Measurements from ENCODE around the gene AP5S1.
A peak's percentile ranks its signal among the peaks of the same experiment; 100 is the strongest.
"Not testable (repeated sequence)": the region's sequence is repeated elsewhere in the genome, so short reads cannot be mapped to it uniquely, and the experiment has no call there.

The AP5S1 gene

GRCh38 chr20:3812975-3813847 lies 7.1 kb upstream of the AP5S1 start:
- no peak for DNase-seq

- no peak for DNase-seq
Measured at GRCh38 chr20:3813848-3814581, 6.3 kb upstream of the AP5S1 start.

- DNase-seq: no peak
Measured at GRCh38 chr20:3814928-3815495, 5.3 kb upstream of the AP5S1 start.

- no peak for DNase-seq
Measured at GRCh38 chr20:3815703-3816315, 4.5 kb upstream of the AP5S1 start.

GRCh38 chr20:3818155-3819151 lies 1.9 kb upstream of the AP5S1 start:
- no peak for DNase-seq

- DNase-seq: no peak
Measured at GRCh38 chr20:3819411-3820047, 818 bp upstream of the AP5S1 start.

- DNase-seq: no peak
Measured at GRCh38 chr20:3820901-3821727, 767 bp downstream of the AP5S1 start.

- no peak for DNase-seq
Measured at GRCh38 chr20:3821996-3822395, 1.6 kb downstream of the AP5S1 start.

- no peak for DNase-seq
Measured at GRCh38 chr20:3823881-3824280, 3.5 kb downstream of the AP5S1 start.

GRCh38 chr20:3825526-3825925 lies 5.2 kb downstream of the AP5S1 start:
- DNase-seq: no peak

GRCh38 chr20:3826420-3826819 lies 6.1 kb downstream of the AP5S1 start:
- no peak for DNase-seq

- no peak for DNase-seq
Measured at GRCh38 chr20:3828798-3829197, 8.5 kb downstream of the AP5S1 start.

GRCh38 chr20:3829891-3830290 lies 9.5 kb downstream of the AP5S1 start:
- not testable (repeated sequence) for DNase-seq

GRCh38 chr20:3836132-3836531 lies 15.8 kb downstream of the AP5S1 start:
- no peak for DNase-seq

- DNase-seq: no peak
Measured at GRCh38 chr20:3839328-3839727, 19.0 kb downstream of the AP5S1 start.

GRCh38 chr20:3840201-3840600 lies 19.9 kb downstream of the AP5S1 start:
- not testable (repeated sequence) for DNase-seq

- DNase-seq: no peak
Measured at GRCh38 chr20:3842348-3842930, 22.1 kb downstream of the AP5S1 start.

GRCh38 chr20:3843490-3843889 lies 23.1 kb downstream of the AP5S1 start:
- no peak for DNase-seq

- DNase-seq: not testable (repeated sequence)
Measured at GRCh38 chr20:3843990-3844619, 23.8 kb downstream of the AP5S1 start.

GRCh38 chr20:3846378-3846739 lies 26.0 kb downstream of the AP5S1 start:
- peak; percentile 9 for DNase-seq
